Fibroblast of peridontal ligament (primary cell): ENCODE results near the gene ODF2.
"Not testable (repeated sequence)": the region's sequence is repeated elsewhere in the genome, so short reads cannot be mapped to it uniquely, and the experiment has no call there.

Experiments
- DNase-seq: peaks from one replicate; pipeline ENCODE4 v3.0.0-alpha.2; 2010; ENCODE audit errors: extremely low read depth

ODF2 gene

GRCh38 chr9:128423356-128423755, 32.5 kb upstream of the ODF2 start:
- not testable (repeated sequence) for DNase-seq

- DNase-seq: no peak
Observed at GRCh38 chr9:128424268-128424780, 31.5 kb upstream of the ODF2 start.

- DNase-seq: no peak
Observed at GRCh38 chr9:128428644-128429512, 26.9 kb upstream of the ODF2 start.

- DNase-seq: no peak
Observed at GRCh38 chr9:128429513-128430086, 26.2 kb upstream of the ODF2 start.

GRCh38 chr9:128431207-128431606, 24.6 kb upstream of the ODF2 start:
- DNase-seq: no peak

GRCh38 chr9:128434340-128434739, 21.5 kb upstream of the ODF2 start:
- no peak for DNase-seq

- DNase-seq: no peak
Observed at GRCh38 chr9:128435611-128436010, 20.2 kb upstream of the ODF2 start.

GRCh38 chr9:128438343-128439109, 17.3 kb upstream of the ODF2 start:
- DNase-seq: peak; percentile 71

- DNase-seq: no peak
Observed at GRCh38 chr9:128439273-128439672, 16.5 kb upstream of the ODF2 start.

GRCh38 chr9:128442150-128442549, 13.7 kb upstream of the ODF2 start:
- no peak for DNase-seq

- DNase-seq: not testable (repeated sequence)
Observed at GRCh38 chr9:128446505-128446904, 9.3 kb upstream of the ODF2 start.

- no peak for DNase-seq
Observed at GRCh38 chr9:128448746-128449145, 7.1 kb upstream of the ODF2 start.

GRCh38 chr9:128454991-128455390, 815 bp upstream of the ODF2 start:
- DNase-seq: no peak

GRCh38 chr9:128456613-128457061, 831 bp downstream of the ODF2 start:
- peak; percentile 64 for DNase-seq

- no peak for DNase-seq
Observed at GRCh38 chr9:128457207-128457606, 1.4 kb downstream of the ODF2 start.

GRCh38 chr9:128459011-128459410, 3.2 kb downstream of the ODF2 start:
- DNase-seq: no peak

GRCh38 chr9:128469070-128469469, 13.3 kb downstream of the ODF2 start:
- DNase-seq: no peak

- DNase-seq: peak; percentile 83
Observed at GRCh38 chr9:128470560-128470959, 14.8 kb downstream of the ODF2 start.

- DNase-seq: no peak
Observed at GRCh38 chr9:128473104-128473503, 17.3 kb downstream of the ODF2 start.

- no peak for DNase-seq
Observed at GRCh38 chr9:128475867-128476266, 20.1 kb downstream of the ODF2 start.

GRCh38 chr9:128479262-128479661, 23.5 kb downstream of the ODF2 start:
- DNase-seq: no peak

- DNase-seq: no peak
Observed at GRCh38 chr9:128481561-128481960, 25.8 kb downstream of the ODF2 start.
